Measurements from ENCODE around the gene CORO2A.

GRCh38 chr9:98222885-98223691 lies 30.7 kb upstream of the CORO2A start:
- no peak for TF ChIP-seq CTCF (IDR thresholded peaks at IDR 0.05)
- TF ChIP-seq POLR2AphosphoS5 (IDR thresholded peaks at IDR 0.05; ENCODE audit: insufficient read depth in 1 of 2, low read depth in 1 of 2): no peak
- TF ChIP-seq POLR2A (IDR thresholded peaks at IDR 0.05): no peak

Data from vagina (tissue), 2 donors.